ENCODE results near the gene MYPN.

GRCh38 chr10:68086910-68087684, 22.2 kb upstream of the MYPN start:
- no peak for TF ChIP-seq CTCF (IDR thresholded peaks at IDR 0.05 in 4 of 5, conservative IDR thresholded peaks at IDR 0.05 in 1 of 5)
- TF ChIP-seq POLR2A (IDR thresholded peaks at IDR 0.05) = no peak

All from gastrocnemius medialis (tissue), 4 donors.